Measurements from ENCODE around the gene SAMD1. TPM values are rescaled to one million over a fixed set of nuclear protein-coding genes. Genes with fewer than 3 reads are reported as not detected.
"Not testable (repeated sequence)": the region's sequence is repeated elsewhere in the genome, so short reads cannot be mapped to it uniquely, and the experiment has no call there.

The SAMD1 gene
- total RNA-seq, 1 donor from 2014 or later: 152 TPM

DNA sequence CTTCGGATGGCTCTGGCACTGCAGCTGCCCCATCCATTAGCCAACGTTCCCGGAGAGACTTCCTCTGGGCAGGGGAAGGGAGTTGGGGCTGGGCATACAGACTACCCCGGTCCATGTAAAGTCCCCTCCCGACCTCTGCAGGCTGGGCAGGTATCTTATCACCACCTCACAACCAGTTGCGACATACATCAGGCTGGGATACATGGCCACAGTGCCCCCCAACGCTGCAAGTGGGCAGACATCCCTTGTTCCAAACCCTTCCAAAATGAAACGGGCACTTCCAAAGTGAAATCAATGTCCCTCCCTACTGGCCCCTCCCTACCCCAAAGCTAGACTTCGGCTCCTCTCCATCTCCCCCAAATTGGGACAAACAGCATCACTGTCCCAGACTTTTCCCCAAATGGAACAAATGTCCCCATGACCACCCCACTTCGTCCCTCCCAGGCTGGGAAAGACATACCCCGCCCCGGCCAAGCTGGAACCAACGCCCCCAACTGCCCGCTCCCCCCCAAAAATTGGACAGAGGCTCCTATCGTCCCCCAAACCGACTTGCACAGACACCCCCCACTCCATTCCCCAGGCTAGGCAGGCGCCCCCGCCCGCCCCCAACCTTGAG is 33.7 kb downstream of the SAMD1 start:
- Mint-ChIP-seq H3K27me3 (peaks cover 40% of the 10 kb centered on the region), H3K9me3 (no peaks in the 10 kb centered on the region)
- DNase-seq: no peak

DNA sequence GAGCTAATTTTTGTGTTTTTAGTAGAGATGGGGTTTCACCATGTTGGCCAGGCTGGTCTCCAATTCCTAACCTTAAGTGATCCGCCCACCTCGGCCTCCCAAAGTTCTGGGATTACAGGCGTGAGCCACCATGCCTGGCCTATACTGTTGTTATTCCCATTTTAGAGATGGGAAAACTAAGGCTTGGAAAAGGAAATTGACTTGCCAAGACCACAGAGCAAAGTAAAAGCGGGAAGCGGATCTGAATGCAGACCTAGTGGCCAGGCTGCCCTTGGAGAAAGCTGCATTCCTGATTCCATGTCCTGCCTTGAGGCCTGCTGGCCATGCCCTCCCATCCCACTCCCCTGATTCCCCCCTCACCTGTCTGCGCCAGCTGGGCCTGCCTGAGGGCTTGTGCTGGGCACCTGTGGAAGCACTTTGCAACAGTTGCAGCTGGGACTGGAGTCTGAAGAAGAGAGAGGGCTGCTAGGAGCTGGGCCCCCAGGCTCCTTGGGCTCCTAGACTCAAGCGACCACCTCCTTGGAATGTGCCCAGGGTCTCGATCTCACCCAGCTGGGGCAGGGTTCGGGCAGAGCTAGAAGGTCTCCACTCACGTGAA is 34.4 kb downstream of the SAMD1 start:
- peaks cover 36% of the 10 kb centered on the region for H3K27me3 Mint-ChIP-seq
- peaks cover 24% of the 10 kb centered on the region for H3K36me3 Mint-ChIP-seq (ENCODE audit: low read depth)
- DNase-seq: no peak
- H3K27ac Mint-ChIP-seq: no peak overlapping the region
- H3K4me1 Mint-ChIP-seq: peaks cover 27% of the 10 kb centered on the region
- intact Hi-C loops (cut with micrococcal nuclease): loop anchor here (5.0 kb wide), 1 partner anchor 174 kb away; no protein-coding TSS in a partner anchor
- no peaks in the 10 kb centered on the region for H3K9me3 Mint-ChIP-seq
- no peak overlapping the region for H3K4me3 Mint-ChIP-seq

More for the DNA sequence above, 33.7 kb downstream of the SAMD1 start:
- H3K36me3 Mint-ChIP-seq (ENCODE audit: low read depth): peaks cover 20% of the 10 kb centered on the region
- peak overlapping the region; percentile 61 for H3K4me3 Mint-ChIP-seq
- H3K27ac Mint-ChIP-seq: no peak overlapping the region
- peaks cover 27% of the 10 kb centered on the region for H3K4me1 Mint-ChIP-seq
- intact Hi-C loops (cut with micrococcal nuclease): loop anchor here (5.0 kb wide), 1 partner anchor 175 kb away; no protein-coding TSS in a partner anchor

DNA sequence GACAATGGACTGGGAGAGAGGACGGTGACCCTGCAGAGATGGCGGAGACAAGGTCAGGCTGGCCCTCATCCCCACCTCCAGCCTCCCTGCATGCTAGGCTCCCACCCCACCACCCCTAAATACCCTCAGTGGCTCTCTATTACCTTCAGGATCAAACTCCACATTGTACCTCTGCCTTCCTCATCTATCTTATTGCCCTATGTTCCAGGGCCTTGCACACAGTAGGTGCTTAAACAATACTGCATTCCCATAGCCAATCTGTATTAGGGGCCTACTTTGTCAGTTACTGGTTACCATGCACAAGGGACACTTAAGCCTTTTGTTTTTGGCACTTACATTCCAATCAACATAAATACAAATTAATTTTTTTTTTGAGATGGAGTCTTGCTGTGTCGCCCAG is 35.2 kb downstream of the SAMD1 start:
- Mint-ChIP-seq H3K9me3 (no peaks in the 10 kb centered on the region), H3K27ac (no peak overlapping the region), H3K4me1 (peaks cover 27% of the 10 kb centered on the region), H3K36me3 (ENCODE audit: low read depth) (peaks cover 31% of the 10 kb centered on the region), H3K27me3 (peaks cover 33% of the 10 kb centered on the region), H3K4me3 (no peak overlapping the region)
- DNase-seq: no peak
- intact Hi-C loops (cut with micrococcal nuclease): loop anchor here (5.0 kb wide), 1 partner anchor 173 kb away; no protein-coding TSS in a partner anchor

DNA sequence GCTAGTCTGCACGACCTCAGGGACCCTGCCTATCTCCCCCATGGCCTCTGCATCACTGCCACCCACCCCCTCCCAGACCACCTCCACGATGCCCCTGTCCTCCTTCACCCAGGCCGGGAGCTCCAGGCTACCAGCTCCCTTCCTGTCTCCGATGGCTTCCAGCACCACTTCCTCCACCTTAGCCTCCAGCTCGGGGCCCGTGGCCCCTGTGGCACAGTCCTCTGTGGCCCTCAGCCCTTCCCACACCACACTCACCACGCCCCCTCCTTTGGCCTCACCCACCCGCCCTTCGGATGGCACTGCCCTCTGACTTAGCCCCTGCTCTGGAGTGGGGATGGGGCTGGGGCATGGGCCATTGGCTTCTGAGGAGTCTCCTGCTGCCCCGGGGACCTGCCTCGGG is 35.8 kb downstream of the SAMD1 start:
- peaks cover 36% of the 10 kb centered on the region for H3K36me3 Mint-ChIP-seq (ENCODE audit: low read depth)
- no peak for DNase-seq
- peaks cover 28% of the 10 kb centered on the region for H3K27me3 Mint-ChIP-seq
- H3K4me3 Mint-ChIP-seq: no peak overlapping the region
- peaks cover 23% of the 10 kb centered on the region for H3K4me1 Mint-ChIP-seq
- intact Hi-C loops (cut with micrococcal nuclease): loop anchor here (5.0 kb wide), 1 partner anchor 172 kb away; no protein-coding TSS in a partner anchor
- no peak overlapping the region for H3K27ac Mint-ChIP-seq
- no peaks in the 10 kb centered on the region for H3K9me3 Mint-ChIP-seq

DNA sequence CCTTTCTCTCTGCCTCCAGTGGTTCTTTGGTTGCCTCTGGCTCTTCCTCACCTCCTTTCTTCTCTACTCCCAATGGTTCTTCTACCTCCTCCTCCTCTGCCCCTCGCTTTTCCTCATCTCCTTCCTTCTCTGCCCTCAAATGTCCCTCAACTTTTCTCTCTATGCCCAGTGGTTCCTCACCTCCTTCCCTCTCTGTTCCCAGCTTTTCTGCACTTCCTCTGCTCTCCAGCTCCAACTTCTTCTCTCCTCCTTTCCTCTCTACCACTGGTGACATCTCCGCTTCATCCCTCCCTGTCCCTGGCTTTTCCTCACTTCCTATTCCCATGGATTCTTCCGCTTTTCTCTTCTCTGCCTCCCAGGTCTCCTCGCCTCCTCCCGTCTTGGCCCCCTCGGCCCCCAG is 36.5 kb downstream of the SAMD1 start:
- Mint-ChIP-seq H3K27me3 (peaks cover 25% of the 10 kb centered on the region), H3K27ac (no peak overlapping the region), H3K9me3 (no peaks in the 10 kb centered on the region), H3K36me3 (ENCODE audit: low read depth) (peaks cover 39% of the 10 kb centered on the region), H3K4me1 (peaks cover 21% of the 10 kb centered on the region), H3K4me3 (no peak overlapping the region)
- intact Hi-C loops (cut with micrococcal nuclease): no loop called here
- DNase-seq: no peak

DNA sequence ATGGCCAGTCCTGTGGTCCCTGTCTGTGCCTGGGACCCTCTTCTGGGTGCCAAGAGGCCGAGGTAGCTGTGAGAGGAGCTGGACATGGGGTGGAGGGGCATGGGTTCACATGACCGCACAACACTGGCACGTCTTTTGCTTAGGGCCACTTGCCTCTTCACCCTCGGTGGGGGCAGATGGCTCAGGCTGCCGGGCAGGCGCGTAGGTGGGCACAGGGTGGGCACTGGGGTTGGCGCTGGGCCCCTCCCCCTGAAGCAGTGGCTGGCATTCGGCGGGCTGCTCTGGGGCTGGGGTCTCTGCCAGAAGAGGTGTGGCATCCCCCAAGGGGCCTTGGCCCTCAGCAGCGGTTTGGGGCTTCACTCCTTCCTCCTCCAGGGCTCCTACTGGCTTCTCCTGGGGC is 37.1 kb downstream of the SAMD1 start:
- Mint-ChIP-seq H3K36me3 (ENCODE audit: low read depth) (peaks cover 44% of the 10 kb centered on the region), H3K9me3 (no peaks in the 10 kb centered on the region), H3K4me1 (peaks cover 17% of the 10 kb centered on the region), H3K27me3 (peaks cover 19% of the 10 kb centered on the region), H3K4me3 (no peak overlapping the region), H3K27ac (no peak overlapping the region)
- intact Hi-C loops (cut with micrococcal nuclease): no loop called here
- no peak for DNase-seq

DNA sequence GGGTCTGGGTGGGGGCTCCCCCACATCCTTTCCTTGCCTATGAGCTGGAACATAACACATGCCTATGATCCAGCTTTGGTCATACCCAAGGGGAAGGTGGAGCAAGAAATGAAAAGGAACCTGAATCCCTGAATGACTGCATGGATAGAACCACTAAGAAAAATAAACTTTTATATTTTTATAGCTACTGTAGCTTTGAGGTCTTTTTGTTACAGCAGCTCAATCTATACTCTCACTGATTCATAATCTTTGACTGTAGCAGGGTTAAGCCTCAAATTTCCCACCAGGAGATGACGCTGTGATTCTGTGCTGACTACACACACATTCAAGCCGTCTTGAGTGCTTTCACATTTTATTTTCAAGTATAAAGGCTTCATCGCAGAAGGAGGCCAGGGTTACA is 37.5 kb downstream of the SAMD1 start:
- Mint-ChIP-seq H3K36me3 (ENCODE audit: low read depth) (peaks cover 48% of the 10 kb centered on the region), H3K4me3 (no peak overlapping the region), H3K9me3 (no peaks in the 10 kb centered on the region), H3K27me3 (peaks cover 15% of the 10 kb centered on the region), H3K4me1 (peaks cover 12% of the 10 kb centered on the region), H3K27ac (peak overlapping the region; percentile 29)
- intact Hi-C loops (cut with micrococcal nuclease): no loop called here
- DNase-seq: no peak

DNA sequence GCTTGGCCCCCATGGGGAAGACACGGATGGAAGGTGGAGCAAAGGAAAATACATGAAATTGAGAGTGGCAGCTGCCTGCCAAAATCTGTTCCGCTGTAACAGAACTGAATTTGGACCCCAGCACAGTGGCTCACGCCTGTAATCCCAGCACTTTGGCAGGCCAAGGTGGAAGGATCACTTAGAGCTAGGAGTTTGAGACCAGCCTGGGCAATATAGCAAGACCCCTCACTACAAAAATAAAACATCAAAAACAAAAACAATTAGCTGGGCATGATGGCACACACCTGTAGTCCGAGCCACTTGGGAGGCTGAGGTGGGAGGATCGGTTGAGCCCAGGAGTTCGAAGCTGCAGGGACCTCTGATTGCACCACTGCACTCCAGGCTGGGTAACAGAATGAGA is 38.1 kb downstream of the SAMD1 start:
- DNase-seq: no peak
- Mint-ChIP-seq H3K9me3 (no peaks in the 10 kb centered on the region), H3K4me3 (no peak overlapping the region), H3K4me1 (peaks cover 7% of the 10 kb centered on the region), H3K27ac (no peak overlapping the region), H3K27me3 (peaks cover 10% of the 10 kb centered on the region), H3K36me3 (ENCODE audit: low read depth) (peaks cover 52% of the 10 kb centered on the region)
- intact Hi-C loops (cut with micrococcal nuclease): no loop called here

DNA sequence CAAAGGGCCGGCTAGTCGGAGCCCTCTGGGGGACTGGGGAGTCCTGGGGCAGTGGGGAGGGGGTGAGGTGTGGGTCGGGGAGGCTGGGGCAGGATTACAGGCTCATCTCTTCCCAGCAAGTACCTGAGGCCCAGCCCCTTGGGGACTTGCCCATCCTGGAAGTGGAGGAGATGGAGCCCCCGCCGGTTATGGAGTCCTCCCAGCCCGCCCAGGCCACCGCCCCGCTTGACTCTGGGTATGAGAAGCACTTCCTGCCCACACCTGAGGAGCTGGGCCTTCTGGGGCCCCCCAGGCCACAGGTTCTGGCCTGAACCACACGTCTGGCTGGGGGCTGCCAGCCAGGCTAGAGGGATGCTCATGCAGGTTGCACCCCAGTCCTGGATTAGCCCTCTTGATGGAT is 38.6 kb downstream of the SAMD1 start:
- Mint-ChIP-seq H3K36me3 (ENCODE audit: low read depth) (peaks cover 55% of the 10 kb centered on the region), H3K27ac (no peak overlapping the region), H3K4me1 (peaks cover 6% of the 10 kb centered on the region), H3K27me3 (peaks cover 7% of the 10 kb centered on the region), H3K9me3 (no peaks in the 10 kb centered on the region), H3K4me3 (no peak overlapping the region)
- intact Hi-C loops (cut with micrococcal nuclease): no loop called here
- DNase-seq: no peak

DNA sequence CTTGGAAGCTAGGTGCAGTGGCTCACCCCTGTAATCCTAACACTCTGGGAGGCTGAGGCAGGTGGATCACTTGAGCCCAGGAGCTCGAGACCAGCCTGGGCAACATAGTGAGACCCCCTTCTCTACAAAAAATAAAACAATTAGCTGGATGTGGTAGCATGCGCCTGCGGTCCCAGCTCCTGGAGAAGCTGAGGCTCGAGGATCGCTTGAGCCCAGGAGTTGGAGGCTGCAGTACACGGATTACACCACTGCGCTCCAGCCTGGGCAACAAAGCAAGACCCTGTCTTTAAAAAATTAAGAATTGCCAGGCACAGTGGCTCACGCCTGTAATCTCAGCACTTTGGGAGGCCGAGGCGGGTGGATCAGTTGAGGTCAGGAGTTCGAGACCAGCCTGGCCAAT is 39.6 kb downstream of the SAMD1 start:
- H3K27ac Mint-ChIP-seq; H3K9me3 Mint-ChIP-seq; H3K4me3 Mint-ChIP-seq; H3K27me3 Mint-ChIP-seq; DNase-seq; H3K4me1 Mint-ChIP-seq; intact Hi-C loops (cut with micrococcal nuclease): not testable (repeated sequence)
- H3K36me3 Mint-ChIP-seq (ENCODE audit: low read depth): peaks cover 64% of the 10 kb centered on the region

DNA sequence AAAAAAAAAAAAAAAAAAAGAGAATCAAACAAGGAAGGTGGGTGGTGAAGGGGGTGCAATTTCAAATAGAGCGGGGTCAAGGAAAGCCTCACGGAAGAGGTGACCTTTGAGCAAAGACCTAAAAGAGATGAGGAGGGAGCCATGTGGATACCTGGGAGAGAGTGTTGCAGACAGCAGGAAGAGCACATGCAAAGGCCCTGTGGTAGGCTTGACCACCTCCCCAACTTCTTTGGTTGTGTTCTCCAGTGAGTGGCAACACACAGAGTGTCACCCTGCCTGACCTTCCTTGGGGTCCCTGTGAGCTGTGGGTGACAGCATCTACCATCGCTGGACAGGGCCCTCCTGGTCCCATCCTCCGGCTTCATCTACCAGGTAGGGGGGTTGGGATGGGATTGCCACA is 40.0 kb downstream of the SAMD1 start:
- H3K4me1 Mint-ChIP-seq: peaks cover 3% of the 10 kb centered on the region

DNA sequence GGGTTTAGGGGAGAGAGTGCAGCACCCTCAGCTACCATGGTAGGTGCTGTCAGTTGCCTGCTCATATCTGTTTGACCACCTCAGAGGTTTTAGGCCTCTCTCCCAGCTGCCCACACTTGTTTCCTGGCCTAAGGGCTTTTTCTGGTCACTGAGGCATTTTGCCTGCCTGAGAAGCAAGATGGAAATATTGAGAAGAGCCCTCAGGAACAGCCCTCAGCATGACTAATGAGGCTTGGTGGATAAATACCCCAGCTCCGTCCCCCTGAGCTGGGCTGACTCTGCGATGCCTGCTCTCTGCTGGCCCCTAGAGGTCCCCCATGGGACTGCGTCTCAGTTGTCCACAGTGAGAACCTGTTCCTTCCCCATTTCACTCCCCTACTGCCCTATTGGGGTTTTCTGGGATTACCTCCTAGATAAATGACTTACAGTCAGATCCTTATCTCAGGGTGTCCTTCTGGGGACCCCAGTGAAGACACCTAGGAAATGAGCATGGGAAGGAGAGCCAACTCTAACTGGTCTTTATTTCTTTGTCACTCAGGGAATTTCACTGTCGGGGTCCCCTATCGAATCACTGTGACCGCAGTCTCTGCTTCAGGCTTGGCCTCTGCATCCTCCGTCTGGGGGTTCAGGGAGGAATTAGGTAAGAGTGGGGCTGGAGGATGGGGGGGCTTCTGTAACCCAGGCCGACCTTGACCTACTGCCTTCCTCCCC is 42.0 kb downstream of the SAMD1 start:
- peak; percentile 93 for DNase-seq
- no peaks in the 10 kb centered on the region for H3K9me3 Mint-ChIP-seq
- H3K4me3 Mint-ChIP-seq: no peak overlapping the region
- intact Hi-C loops (cut with micrococcal nuclease): loop anchor here (5.0 kb wide), 1 partner anchor 41 kb away; the partner anchor contains the start of gene RFX1
- no peaks in the 10 kb centered on the region for H3K27me3 Mint-ChIP-seq
- H3K4me1 Mint-ChIP-seq: no peaks in the 10 kb centered on the region
- peaks cover 68% of the 10 kb centered on the region for H3K36me3 Mint-ChIP-seq (ENCODE audit: low read depth)
- H3K27ac Mint-ChIP-seq: peak overlapping the region; percentile 34

More for the DNA sequence above, 40.0 kb downstream of the SAMD1 start:
- H3K4me3 Mint-ChIP-seq: no peak overlapping the region
- no peak for DNase-seq
- H3K36me3 Mint-ChIP-seq (ENCODE audit: low read depth): peaks cover 67% of the 10 kb centered on the region
- no peaks in the 10 kb centered on the region for H3K9me3 Mint-ChIP-seq
- no peaks in the 10 kb centered on the region for H3K27me3 Mint-ChIP-seq
- intact Hi-C loops (cut with micrococcal nuclease): no loop called here
- no peak overlapping the region for H3K27ac Mint-ChIP-seq

DNA sequence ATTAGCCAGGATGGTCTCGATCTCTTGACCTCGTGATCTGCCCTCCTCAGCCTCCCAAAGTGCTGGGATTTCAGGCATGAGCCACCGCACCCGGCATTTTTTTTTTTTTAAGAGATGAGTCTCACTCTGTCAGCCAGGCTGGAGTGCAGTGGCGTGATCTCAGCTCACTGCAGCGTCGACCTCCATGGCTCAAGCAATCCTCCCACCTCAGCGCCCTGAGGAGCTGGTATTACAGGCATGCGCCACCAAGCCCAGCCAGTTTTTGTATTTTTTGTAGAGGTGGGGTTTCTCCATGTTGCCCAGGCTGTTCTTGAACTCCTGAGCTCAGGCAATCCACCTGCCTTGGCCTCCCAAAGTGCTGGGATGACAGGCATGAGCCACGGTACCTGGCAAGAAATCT is 42.7 kb downstream of the SAMD1 start:
- not testable (repeated sequence) for H3K27ac Mint-ChIP-seq, H3K4me1 Mint-ChIP-seq, H3K9me3 Mint-ChIP-seq, H3K4me3 Mint-ChIP-seq, DNase-seq, H3K27me3 Mint-ChIP-seq
- intact Hi-C loops (cut with micrococcal nuclease): loop anchor here (5.0 kb wide), 1 partner anchor 41 kb away; the partner anchor contains the start of gene RFX1
- peaks cover 67% of the 10 kb centered on the region for H3K36me3 Mint-ChIP-seq (ENCODE audit: low read depth)

All from activated CD4-positive, alpha-beta T cell treated with anti-CD3 and anti-CD28 coated beads, Interleukin-2, amount 10 ng/mL, durations not matched to agents 24 days and 14 days (primary cell).